Measurements from ENCODE around the gene ROR1. TPM values are rescaled to one million over a fixed set of nuclear protein-coding genes. Genes with fewer than 3 reads are reported as not detected.

Gene ROR1
- polyA plus RNA-seq, 1 of the 3 experiments (the other 2 are of a cell fraction) = 4.0 TPM

DNA sequence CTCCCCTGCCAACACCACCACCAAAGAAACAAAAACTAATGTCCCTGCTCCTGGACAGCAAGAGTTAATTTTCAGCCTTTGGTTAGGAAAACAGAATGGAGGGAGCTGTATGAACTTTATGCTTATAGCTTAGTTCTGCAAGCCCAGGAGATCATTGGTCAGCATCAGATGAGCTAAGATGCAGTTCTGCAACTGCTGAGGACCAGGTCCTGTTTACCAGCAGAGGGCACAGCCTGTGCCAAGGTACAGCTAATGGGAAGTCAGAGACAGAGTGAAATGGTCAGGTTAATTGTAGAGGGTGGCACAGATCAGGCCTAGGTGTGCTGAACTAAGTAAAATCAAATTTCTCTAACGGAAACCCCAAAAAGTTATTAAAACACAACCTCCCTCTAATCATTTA is 161.3 kb downstream of the ROR1 start:
- Histone ChIP-seq H3K79me2 (ENCODE audit: insufficient read depth) (no peaks in the 10 kb centered on the region), H3F3A (replicated peaks; ENCODE audit: insufficient read depth) (no peaks in the 10 kb centered on the region), H3K4me2 (no peak overlapping the region), H3K27me3 (ENCODE audit: insufficient read depth) (no peaks in the 10 kb centered on the region), H3K9me2 (no peaks in the 10 kb centered on the region), H3K4me1 (ENCODE audit: control insufficient read depth in 1 of 2, insufficient read depth in 2 of 2, low read depth in 1 of 2, low read length in 1 of 2) (peaks cover 0 to 4% of the 10 kb centered on the region in 2 experiments; a peak in 2 of 4 replicates), H3K4me3 (ENCODE audit: low read depth in 2 of 2, low read length in 1 of 2) (no peak overlapping the region), H3K9me3 (no peaks in the 10 kb centered on the region), H4K20me1 (ENCODE audit: insufficient read depth) (no peaks in the 10 kb centered on the region), H3K9ac (no peak overlapping the region), H2AFZ (ENCODE audit: low read depth) (no peak overlapping the region), H3K27ac (ENCODE audit: low read depth in 2 of 2, low read length in 1 of 2) (peak overlapping the region in 1 of 2 experiments; percentile 73; a peak in 2 of 4 replicates), H3K36me3 (replicated peaks in 1 of 2; ENCODE audit: control insufficient read depth in 1 of 2, insufficient read depth in 2 of 2, low read length in 1 of 2) (no peaks in the 10 kb centered on the region)
- WGBS (ENCODE audit: low lambda C conversion rate) = 92% methylated on average over 1 of the region's 1 CpG
- DNase-seq = peak; percentile 15
- ChIA-PET POLR2A (no interaction called here), CTCF (interaction anchor here (0.5 to 3.3 kb wide), 19 partner anchors 13 to 307 kb away, joined by 3 to 33 read pairs (median 3); partner anchors contain the start of gene ROR1)
- no peak for TF ChIP-seq JUND (IDR thresholded peaks at IDR 0.05)
- TF ChIP-seq RAD21 (IDR thresholded peaks at IDR 0.05; ENCODE audit: low read length) = peak; percentile 65
- TF ChIP-seq RXRA (IDR thresholded peaks at IDR 0.05; ENCODE audit: borderline replicate concordance, low read depth) = no peak
- TF ChIP-seq, protein P1, sequence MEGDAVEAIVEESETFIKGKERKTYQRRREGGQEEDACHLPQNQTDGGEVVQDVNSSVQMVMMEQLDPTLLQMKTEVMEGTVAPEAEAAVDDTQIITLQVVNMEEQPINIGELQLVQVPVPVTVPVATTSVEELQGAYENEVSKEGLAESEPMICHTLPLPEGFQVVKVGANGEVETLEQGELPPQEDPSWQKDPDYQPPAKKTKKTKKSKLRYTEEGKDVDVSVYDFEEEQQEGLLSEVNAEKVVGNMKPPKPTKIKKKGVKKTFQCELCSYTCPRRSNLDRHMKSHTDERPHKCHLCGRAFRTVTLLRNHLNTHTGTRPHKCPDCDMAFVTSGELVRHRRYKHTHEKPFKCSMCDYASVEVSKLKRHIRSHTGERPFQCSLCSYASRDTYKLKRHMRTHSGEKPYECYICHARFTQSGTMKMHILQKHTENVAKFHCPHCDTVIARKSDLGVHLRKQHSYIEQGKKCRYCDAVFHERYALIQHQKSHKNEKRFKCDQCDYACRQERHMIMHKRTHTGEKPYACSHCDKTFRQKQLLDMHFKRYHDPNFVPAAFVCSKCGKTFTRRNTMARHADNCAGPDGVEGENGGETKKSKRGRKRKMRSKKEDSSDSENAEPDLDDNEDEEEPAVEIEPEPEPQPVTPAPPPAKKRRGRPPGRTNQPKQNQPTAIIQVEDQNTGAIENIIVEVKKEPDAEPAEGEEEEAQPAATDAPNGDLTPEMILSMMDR (IDR thresholded peaks at IDR 0.05) = peak; percentile 52
- TF ChIP-seq MXI1 (IDR thresholded peaks at IDR 0.05; ENCODE audit: low read depth, low read length) = no peak
- TF ChIP-seq CHD2 (IDR thresholded peaks at IDR 0.05; ENCODE audit: low read length, partially characterized antibody) = no peak
- TF ChIP-seq FOXM1 (IDR thresholded peaks at IDR 0.05; ENCODE audit: low read depth) = no peak
- peak; percentile 74 for TF ChIP-seq SMC3 (IDR thresholded peaks at IDR 0.05; ENCODE audit: low read depth, low read length)

DNA sequence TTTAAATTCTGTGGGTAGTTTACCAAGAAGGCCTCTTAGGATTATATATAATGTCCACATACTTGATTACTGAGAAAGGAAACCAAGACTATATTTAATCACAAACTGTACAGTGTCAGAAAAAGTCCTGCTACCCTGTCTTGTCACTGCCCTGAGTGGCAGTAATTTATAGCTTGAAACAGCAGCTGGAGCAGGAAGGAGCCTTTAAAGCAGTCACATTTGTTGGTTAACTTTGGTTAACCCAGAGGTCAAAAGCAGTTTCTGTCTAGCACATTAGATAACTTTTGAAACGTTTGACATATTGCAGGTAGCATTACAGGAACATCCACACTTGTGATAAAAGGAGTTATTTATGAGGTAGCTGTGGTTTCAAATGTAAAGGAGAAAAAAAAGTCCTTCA is 161.7 kb downstream of the ROR1 start:
- no peaks in the 10 kb centered on the region for H3K9me3 ChIP-seq
- H3K79me2 ChIP-seq (ENCODE audit: insufficient read depth) = no peaks in the 10 kb centered on the region
- H3K27ac ChIP-seq (ENCODE audit: low read depth in 2 of 2, low read length in 1 of 2) = peak overlapping the region in 1 of 2 experiments; percentile 73; a peak in 2 of 4 replicates
- ChIA-PET CTCF (interaction anchor here (0.8 to 3.3 kb wide), 11 partner anchors 16 to 261 kb away, joined by 3 to 33 read pairs (median 4); no protein-coding TSS in a partner anchor), POLR2A (no interaction called here)
- H3K4me1 ChIP-seq (ENCODE audit: control insufficient read depth in 1 of 2, insufficient read depth in 2 of 2, low read depth in 1 of 2, low read length in 1 of 2) = peaks cover 0 to 4% of the 10 kb centered on the region in 2 experiments; a peak in 2 of 4 replicates
- H3K36me3 ChIP-seq (replicated peaks in 1 of 2; ENCODE audit: control insufficient read depth in 1 of 2, insufficient read depth in 2 of 2, low read length in 1 of 2) = no peaks in the 10 kb centered on the region
- no peak overlapping the region for H2AFZ ChIP-seq (ENCODE audit: low read depth)
- no peaks in the 10 kb centered on the region for H3F3A ChIP-seq (replicated peaks; ENCODE audit: insufficient read depth)
- no peak overlapping the region for H3K4me2 ChIP-seq
- no peaks in the 10 kb centered on the region for H3K27me3 ChIP-seq (ENCODE audit: insufficient read depth)
- H4K20me1 ChIP-seq (ENCODE audit: insufficient read depth) = no peaks in the 10 kb centered on the region
- WGBS (ENCODE audit: low lambda C conversion rate) = 9% methylated on average over 1 of the region's 1 CpG
- no peak for DNase-seq
- no peak overlapping the region for H3K9ac ChIP-seq
- no peaks in the 10 kb centered on the region for H3K9me2 ChIP-seq
- TF ChIP-seq FOSL2 (IDR thresholded peaks at IDR 0.05; ENCODE audit: borderline replicate concordance, low read depth) (no peak), EP300 (IDR thresholded peaks at IDR 0.05; ENCODE audit: borderline replicate concordance in 1 of 2, low read depth in 1 of 2, low read length in 1 of 2) (0 out of 4 replicates have a peak, but pooled peaks of 1 of the 2 experiments have one; percentile 10), JUND (IDR thresholded peaks at IDR 0.05) (no peak), ELF1 (IDR thresholded peaks at IDR 0.05) (no peak), TEAD4 (IDR thresholded peaks at IDR 0.05; ENCODE audit: borderline replicate concordance, insufficient read depth) (no peak)
- H3K4me3 ChIP-seq (ENCODE audit: low read depth in 2 of 2, low read length in 1 of 2) = no peak overlapping the region
